NCI-H1930 (cell line): ENCODE data around the gene CYP17A1.
"Not testable (repeated sequence)": the region's sequence is repeated elsewhere in the genome, so short reads cannot be mapped to it uniquely, and the experiment has no call there.

ENCODE experiments used
- DNase-seq, 2 experiments: peaks; one replicate each; lab custom pipeline; 2025; lab: John Stamatoyannopoulos, UW

CYP17A1 gene

DNA sequence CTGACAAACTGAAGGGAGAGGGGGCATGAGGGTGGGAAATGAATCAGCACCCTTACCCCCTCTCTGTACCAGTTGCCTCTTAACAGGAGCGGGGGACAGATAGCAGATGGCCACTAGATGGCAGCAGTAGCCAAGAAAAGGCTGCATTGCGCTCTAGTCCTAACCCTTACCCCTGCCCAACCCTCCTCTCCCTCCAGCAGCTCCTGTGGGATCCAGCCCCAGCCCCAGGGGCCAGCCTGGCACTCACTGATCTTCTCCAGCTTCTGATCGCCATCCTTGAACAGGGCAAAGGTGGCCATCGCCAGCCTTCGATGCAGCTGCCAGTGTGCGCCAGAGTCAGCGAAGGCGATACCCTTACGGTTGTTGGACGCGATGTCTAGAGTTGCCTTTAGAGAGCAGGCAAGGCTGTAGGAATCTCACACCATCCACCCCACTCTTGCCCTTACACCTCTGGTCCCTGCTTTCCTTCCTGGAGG lies 2.2 kb downstream of the CYP17A1 start:
- peak; percentile 22 to 35 for DNase-seq

DNA sequence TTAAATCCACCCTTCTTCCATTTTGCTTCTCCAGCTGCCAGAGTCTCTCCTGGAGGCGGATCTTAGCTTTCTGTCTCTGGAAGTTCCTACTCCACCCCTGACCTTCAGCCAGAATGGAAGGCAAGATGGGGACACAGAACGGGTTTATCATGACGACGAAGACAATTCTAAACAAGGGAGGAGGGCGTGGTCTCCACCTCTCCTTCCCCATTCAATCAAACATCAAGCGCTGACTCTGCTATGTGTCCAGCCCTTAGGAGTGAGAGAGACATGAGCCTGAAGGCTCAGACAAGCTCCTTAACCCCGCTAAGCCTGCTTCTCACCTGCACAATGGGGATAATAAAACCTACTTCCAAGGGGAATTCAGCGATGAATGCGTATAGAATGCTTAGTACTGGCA lies 3.1 kb downstream of the CYP17A1 start:
- DNase-seq, result no peak

- DNase-seq, result no peak
Observed at GRCh38 chr10:102832987-102833386, 4.2 kb downstream of the CYP17A1 start.

- DNase-seq, result no peak
Observed at GRCh38 chr10:102832248-102832647, 5.0 kb downstream of the CYP17A1 start.

DNA sequence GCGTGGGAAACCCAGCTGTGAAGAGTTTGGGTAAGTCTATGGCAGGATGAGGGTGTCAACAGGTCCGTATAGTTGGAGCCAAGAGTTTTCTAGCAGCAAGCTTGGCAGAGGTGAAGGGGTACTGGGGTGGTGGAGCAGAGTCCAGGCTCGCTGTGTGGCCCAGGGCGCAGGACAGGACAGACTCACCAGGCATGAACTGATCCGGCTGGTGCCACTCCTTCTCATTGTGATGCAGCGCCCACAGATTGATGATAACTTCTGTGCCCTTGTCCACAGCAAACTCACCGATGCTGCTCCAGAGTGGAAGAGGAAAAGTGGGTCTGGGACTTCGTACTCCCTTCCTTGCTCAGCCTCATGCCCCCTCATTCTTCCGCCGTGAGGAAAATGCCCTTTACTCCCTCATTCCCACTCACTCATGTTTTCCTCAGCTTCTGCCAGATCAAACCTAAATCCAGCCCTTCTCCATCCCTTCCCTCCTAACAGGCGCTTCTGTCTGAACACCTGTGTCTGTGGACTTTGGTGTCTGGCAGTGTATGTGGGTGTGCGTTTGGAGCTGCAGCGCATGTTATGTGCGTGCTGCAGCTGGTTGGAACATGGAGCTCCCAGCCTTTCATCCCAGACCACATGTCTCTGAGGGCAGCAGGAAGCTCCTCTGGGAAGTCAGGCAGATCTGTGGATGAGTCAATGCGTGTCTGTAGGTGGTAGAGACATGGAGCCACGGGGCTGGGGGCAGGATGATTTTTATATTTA lies 5.7 kb downstream of the CYP17A1 start:
- no peak for DNase-seq

GRCh38 chr10:102827597-102827975 lies 9.6 kb downstream of the CYP17A1 start:
- DNase-seq, result no peak

- no peak for DNase-seq
Observed at GRCh38 chr10:102826148-102826796, 10.9 kb downstream of the CYP17A1 start.

DNA sequence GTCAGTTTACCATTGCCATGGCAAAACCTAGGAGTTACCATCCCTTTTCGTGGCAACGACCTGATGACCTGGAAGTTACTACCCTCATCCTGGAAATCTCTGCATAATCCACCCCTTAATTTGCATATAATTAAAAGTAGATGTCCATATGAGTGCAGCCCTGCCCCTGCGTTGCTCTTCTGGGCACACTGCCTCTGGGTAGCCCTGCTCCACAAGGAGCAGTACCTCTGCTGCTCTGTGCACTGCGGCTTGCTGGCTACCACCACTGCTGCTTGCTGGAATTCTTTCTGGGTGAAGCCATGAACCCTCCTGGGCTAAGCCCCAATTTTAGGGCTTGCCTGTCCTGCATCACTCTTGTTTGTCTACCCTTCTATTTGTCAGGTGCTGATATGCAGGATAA lies 12.5 kb downstream of the CYP17A1 start:
- DNase-seq, result no peak

DNA sequence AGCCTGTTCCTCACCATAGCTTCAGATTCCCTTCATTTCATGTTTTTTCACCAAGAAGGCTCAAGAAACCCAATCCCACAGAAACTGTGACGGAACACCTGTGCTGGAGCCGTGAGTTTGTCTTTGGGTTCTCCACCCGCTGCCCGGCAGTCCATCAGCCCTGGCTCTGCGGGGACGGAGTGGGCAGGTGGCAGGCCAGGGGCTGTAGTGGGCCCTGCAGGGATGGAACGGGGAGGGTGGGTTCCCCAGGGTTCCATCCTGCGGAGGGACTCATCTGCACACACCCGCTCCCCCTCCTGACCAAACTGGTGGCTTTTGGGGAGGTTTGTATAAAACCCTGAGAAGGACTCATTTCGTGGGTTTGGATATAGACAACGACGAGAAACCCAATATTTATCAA lies 15.0 kb downstream of the CYP17A1 start:
- no peak for DNase-seq

DNA sequence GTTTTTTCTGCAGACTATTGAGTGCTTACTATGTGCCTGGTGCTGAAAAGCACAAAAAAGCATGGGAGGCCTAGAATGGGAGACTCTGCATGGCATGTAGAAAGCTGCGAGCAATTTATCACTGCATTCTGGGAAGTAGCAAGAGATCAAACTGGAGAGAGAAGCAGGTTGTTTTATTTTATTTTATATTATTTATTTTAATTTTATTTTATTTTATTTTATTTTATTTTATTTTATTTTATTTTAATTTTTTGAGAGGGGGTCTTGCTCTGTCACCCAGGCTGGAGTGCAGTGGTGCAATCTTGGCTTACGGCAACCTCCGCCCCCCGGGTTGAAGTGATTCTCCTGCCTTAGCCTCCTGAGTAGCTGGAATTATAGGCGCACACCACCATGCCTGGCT lies 17.2 kb downstream of the CYP17A1 start:
- DNase-seq, result not testable (repeated sequence)

GRCh38 chr10:102819054-102819453 lies 18.2 kb downstream of the CYP17A1 start:
- DNase-seq, result no peak

DNA sequence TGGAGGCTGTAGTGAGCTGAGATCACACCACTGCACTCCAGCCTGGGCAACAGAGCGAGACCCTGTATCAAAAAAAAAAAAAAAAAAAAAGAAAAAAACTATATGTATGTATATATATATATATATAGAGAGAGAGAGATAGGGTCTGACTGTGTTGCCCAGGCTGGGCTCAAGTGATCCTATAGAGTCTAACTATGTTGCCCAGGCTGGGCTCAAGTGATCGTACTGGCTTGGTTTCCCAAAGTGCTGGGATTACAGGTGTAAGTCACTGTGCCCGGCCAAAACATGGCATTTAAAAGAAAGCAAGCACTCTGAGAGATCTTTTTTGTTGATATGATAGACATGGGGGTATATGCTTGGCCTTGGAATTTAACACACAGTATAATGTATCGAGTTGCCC lies 20.0 kb downstream of the CYP17A1 start:
- DNase-seq, result no peak

DNA sequence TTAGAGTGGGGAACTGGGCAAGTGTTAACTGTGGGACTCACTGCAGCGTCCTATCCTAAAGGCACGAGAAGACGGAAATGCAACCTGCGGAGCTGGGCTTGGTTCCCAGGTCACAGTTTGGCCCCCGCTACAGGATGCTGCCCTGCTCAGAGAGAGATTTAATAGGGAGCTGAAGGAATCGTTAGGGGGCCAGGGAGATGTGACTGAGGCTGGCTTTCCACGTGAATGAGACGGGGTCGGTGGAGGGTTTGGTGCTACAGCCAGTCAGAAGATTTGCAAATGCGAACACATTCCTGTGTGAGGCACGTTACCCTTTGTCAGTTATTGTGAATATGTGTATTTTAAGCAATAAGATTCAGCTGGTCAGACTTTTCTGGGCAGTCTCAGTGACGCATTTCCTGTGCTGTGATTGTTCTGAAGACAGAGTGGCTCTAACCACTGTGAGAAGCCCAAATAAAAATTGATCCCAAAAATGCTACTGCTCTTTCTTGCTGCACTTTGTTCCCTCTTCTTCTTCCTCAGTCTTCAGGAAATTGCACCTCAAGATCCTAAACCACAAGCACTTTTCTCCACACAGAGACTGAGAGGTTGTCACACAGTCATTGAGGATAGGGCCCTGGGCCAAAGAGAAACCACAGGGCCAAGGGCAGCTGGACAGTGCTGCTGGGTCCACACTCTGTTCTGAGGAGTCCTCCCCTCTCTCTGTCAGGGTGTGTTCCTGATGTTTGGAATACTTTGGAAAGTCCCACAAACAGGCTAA lies 21.2 kb downstream of the CYP17A1 start:
- DNase-seq, result no peak

- no peak for DNase-seq
Observed at GRCh38 chr10:102814873-102815661, 22.1 kb downstream of the CYP17A1 start.

- DNase-seq, result no peak
Observed at GRCh38 chr10:102814453-102814871, 22.8 kb downstream of the CYP17A1 start.

GRCh38 chr10:102813734-102814452 lies 23.3 kb downstream of the CYP17A1 start:
- DNase-seq, result no peak

- DNase-seq, result no peak
Observed at GRCh38 chr10:102813017-102813541, 24.1 kb downstream of the CYP17A1 start.

DNA sequence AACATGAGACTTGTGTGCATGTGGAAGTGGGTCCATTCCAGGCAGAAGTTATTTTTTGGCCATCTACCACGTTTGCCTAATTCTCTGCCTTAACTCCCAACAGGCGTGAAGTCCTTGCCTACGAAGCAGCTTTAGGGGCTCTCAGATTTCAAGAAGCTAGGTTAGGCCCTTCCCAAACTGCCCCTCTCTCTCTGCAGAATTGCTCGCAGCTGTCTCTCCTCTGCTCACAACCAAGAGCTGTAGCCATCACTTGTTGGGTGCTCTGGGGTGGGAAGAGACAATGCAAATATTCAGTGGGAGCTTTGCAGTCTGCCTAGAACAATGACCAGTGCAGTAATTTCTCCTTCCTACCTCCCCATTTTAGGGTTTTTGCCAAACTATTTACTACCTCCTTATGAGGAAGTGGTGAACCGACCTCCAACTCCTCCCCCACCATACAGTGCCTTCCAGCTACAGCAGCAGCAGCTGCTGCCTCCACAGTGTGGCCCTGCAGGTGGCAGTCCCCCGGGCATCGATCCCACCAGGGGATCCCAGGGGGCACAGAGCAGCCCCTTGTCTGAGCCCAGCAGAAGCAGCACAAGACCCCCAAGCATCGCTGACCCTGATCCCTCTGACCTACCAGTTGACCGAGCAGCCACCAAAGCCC lies 24.9 kb downstream of the CYP17A1 start:
- DNase-seq, result no peak

DNA sequence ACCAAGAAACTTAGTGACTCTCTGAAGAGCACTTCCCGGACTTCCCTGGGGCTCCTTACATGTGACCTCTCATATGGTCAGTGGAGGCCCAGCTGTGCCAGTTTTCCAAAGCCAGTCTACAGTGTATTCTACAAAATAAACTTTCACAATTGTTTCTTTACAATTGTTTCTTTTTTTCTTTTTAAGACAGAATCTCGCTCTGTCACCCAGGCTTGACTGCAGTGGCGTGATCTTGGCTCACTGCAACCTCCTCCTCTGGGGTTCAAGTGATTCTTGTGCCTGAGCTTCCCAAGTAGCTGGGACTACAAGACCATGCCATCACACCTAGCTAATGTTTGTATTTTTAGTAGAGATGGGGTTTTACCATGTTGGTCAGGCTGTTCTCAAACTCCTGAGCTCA lies 25.9 kb downstream of the CYP17A1 start:
- DNase-seq, result no peak

DNA sequence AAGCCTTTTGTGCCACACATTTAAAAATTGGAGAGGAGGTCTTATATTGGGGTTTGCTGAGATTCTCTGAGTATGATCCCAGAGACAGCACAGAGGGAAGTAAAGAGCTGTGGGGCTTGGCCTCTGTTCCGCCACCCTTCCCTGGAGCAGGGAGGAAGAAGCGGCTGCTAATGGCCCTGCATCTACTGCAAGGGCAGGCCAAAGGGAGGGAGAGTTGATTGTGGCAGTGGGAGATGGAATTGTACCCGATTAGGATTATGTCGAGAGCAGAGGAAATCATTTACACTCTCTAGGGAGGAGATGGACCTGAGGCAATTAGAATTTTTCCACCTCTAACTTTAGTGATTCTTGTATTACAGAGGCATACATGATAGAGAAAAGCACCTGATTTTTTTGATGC lies 28.8 kb downstream of the CYP17A1 start:
- DNase-seq, result no peak
